HG03442 (cell line): ENCODE data around the gene KCNK2.
"Not testable (repeated sequence)": the region's sequence is repeated elsewhere in the genome, so short reads cannot be mapped to it uniquely, and the experiment has no call there.

Experiments
- ATAC-seq: cut with Tn5 transposase; IDR thresholded peaks from one replicate; pipeline ENCODE4 v1.9.1; 2021; ENCODE audit warnings: mild to moderate bottlenecking, moderate library complexity; ENCODE audit not compliant: unreplicated experiment

KCNK2 gene

DNA sequence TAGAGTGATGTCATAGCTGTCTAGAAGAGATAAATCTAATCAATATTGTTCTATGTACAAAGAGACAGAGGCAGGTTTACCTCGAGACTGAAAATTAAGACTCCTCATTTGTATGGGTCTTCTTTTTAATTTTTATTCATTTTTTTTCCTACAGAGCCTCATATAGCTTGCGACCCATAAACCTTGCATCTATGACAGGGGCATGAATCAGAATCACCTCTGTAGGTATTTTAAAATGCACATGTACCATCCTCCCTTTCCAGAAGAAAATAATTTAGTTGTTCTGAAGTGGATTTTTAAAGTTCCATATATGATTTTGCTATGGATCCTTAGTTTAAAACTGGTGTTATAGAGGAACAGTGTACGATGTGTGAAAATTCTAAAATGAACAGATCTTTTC lies 64.5 kb downstream of the KCNK2 start:
- ATAC-seq: no peak

DNA sequence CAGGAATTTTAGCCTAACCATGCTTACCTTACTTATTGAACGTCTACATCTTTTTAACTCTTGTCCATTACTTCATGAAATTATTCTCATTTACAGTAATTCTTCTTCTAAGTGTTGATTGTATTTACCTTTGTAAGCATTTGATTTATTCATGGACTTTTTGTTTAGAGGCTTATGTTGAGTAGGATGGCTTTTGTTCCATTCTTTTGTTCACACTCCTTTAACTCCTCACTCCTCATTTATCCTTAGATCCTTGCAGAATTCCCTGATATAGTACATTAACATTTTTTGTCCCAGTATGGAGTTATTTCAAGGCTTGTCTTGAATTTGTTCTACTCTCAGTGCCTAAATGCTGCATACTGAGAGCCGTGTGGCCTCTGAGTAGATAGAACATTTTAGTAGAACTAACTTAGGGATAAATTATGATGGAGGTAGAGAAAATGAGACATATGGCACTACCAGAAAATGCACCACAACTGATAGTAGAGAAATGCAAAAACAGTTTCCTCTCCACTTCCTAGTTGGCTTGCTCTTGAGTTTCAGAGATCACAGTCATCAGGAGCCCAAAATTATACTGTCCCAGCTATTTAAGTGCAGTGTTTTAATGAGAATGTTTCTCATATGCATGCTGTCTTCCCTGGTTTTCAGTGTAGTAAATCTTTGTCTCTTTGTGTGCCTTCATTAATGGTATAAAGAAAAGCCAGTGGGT lies 69.5 kb downstream of the KCNK2 start:
- no peak for ATAC-seq

DNA sequence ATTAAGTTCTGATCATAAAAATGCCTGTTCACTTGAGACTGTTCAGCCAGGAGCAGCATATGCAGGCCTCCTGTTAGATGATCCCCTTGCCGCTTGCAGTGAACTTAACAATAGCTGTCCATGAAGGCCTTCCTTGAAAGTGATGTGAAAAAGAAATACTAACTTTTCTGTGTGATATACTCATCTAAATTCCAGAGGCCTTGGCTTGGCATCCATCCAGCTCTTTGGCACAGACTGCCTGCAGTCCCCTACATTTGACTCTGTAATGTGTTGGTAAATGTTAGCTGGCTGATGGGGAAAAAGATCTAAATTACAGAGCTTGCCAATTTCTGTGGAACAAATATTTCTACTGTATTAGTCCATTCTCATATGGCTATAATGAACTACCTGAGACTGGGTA lies 73.7 kb downstream of the KCNK2 start:
- ATAC-seq: no peak

DNA sequence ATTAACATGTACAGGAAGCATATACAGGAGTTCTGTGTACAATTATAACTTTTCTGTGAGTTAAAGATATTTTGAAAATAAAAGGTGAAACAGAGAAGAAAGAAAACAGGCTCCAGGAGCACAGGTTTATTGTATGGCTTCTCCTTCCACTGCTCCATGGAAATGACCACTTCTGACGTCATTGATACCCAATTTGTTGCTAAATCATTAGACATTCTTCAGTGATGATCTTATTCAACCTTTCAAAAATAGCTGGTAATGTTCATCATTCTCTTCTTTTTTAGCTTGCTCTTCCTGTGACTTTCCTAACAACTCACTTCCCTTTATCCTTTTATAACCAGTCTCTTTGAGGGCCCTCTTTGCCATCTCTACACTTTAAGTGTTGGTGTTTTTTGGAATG lies 77.8 kb downstream of the KCNK2 start:
- no peak for ATAC-seq

DNA sequence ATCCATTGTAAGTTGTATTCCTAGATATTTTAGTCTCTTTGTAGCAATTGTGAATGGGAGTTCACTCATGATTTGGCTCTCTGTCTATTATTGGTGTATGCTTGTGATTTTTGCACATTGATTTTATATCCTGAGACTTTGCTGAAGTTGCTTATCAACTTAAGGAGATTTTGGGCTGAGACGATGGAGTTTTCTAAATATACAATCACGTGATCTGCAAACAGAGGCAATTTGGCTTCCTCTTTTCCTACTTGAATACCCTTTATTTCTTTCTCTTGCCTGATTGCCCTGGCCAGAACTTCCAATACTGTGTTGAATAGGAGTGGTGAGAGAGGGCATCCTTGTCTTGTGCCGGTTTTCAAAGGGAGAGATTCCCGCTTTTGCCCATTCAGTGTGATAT lies 80.6 kb downstream of the KCNK2 start:
- not testable (repeated sequence) for ATAC-seq

DNA sequence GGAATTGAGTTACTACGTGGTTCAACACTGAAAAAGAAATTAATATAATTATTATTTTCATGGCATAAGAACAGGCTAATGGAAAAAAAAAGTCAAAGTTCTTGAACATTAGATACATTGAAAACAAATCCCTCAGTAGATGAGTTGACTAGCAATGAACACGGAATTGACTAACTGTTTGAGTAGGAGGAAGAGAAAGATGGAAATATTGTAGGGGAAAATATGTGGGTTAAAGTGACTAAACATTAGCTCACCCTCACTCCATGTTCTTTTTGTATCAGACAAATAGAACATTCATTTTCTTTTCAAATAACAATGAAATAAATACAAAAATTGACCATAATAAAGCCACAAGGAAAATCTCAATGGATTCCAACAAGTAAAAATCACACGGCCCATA lies 84.3 kb downstream of the KCNK2 start:
- no peak for ATAC-seq

DNA sequence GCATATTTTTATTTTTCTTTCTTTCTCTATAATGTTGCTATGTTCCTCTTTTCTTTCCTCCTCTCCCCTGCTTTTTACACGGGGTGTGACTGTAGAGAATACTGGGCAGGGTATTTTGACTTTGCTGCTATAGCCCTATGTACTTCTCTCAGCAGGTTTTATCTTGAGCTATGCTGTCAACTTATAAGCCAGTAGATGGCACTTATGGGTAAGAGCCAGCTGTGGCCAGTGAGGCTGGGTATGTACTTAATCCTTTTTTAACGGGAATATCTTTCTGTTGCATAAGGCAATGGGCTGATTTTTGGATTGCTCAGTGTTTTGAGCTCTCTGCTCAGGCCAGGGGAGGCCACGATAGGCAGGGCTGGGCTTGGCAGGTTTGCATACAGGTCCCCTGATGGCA lies 99.0 kb downstream of the KCNK2 start:
- no peak for ATAC-seq

DNA sequence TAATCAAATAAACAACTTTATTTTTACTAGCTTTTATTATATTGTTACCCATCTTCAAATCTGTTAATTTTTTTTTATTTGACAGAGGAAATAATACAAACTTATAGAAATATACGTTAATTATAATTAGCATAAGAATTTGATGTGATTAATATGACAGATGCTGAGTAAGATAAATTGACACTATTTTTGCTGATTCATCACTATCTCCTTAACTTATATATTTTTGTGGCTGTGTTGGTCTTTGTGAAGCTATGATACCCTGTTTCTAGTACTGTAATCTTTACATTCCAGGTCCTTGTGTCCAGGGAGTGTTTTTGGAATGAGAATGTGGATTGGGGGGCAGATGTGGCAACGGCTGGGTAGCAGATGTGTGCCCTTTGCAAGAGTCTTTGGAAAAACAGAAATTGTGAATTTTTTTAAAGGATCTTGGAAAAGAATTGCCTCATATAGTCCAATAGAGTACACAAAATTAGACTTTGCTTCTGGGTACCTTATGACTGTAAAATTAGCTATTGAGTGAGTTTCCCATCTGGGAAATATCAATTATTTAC lies 102.6 kb downstream of the KCNK2 start:
- ATAC-seq: no peak

DNA sequence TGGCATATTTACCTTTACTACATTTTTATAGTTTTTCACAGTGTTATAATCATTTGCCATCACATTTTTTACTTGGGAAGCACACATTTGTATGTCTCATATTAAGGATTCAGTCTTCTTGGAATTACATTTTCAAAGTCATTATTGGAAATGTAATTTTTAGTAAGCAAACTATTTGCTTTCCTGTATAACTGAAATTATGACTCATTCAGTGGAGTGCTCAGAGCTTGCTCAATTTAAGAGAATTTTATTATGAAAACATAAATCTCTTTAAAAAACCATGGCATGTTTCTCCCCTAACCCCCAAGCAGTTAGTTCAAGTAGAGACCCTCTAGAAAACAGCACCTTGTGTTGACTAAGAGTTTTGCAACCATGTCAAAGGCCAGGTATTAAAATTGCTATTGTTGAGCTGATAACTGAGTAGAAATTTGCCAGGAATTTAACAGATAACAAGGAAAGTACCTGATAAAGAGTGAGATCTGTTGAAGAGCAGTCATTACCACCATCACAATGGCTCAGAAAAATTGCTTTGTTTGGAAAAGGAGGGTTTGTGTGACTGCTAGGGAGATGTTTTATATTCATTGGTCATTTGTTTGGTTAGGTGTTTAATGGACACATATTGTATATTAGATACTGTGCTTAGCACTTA lies 105.9 kb downstream of the KCNK2 start:
- no peak for ATAC-seq

DNA sequence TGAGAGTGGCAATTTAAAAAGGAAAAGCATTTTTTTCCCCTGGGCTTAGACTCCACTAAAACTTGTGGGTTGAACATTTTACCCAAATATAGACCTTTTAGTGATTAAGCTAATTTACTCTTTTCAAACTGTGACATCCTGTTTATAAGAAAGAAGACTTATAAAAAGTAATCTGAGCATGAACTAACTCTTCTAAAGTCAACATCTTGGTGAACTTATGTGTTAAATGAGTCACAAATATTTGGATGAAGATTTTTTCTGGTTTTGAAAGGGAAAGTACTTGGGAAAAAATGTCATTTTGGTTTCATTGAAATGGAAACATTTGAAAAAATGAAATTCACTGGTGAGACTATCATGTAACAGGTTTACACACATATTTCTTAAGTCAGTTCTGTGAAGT lies 109.8 kb downstream of the KCNK2 start:
- no peak for ATAC-seq

DNA sequence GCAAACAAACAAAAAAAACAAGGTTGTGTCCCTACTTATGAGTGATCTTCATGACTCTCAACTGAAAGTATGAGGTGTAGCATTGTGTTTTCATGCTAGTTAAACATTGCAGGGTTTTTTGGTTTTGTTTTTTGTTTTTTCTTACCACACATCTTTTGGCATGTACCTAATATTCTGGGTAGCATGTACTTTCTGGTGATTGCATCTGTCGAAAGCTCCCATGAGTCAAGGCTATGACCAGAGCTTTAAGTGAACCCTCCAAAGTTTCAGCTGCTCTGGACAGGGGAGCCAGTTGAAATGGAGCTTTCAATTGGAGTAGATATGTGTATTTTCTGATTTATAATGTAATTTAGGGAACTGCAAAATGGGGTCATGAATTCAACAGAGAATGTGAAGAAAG lies 115.5 kb downstream of the KCNK2 start:
- no peak for ATAC-seq

DNA sequence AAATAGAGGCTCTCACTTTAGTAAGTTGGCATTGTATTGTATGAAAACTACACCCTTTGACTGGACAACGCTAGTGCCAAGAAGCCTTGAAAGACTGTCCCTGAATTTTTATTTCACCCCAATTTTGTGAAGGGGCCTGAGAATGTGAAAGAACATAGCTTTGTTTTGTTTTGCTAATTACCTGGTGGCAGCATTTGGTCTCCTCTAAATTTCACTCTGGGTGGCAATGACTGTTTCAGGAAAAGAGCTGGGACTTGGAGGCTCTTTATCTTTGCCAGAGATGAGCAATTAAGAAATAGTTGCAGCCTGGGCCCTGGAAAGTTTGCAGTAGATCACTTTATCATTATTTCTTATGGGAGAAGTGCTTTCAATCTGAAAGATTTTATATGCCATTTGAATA lies 117.6 kb downstream of the KCNK2 start:
- no peak for ATAC-seq

DNA sequence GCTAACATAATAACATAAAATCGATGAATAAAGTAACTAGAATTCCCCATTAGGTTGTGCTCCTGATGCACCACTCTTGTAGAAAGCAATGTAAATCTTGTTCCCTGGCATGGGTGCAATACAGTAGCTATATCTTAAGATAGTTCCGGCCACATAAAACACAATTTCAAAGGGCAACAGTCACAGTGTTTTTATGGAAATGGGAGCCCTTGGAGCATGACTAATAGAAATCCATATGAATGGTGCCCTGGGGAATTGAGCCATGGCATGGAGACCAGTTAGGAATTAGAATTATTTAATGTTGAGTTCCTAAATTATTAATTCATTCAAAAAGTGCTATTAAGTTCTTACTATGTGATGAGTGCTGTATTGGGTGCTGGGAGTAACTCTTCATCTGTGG lies 118.7 kb downstream of the KCNK2 start:
- no peak for ATAC-seq

DNA sequence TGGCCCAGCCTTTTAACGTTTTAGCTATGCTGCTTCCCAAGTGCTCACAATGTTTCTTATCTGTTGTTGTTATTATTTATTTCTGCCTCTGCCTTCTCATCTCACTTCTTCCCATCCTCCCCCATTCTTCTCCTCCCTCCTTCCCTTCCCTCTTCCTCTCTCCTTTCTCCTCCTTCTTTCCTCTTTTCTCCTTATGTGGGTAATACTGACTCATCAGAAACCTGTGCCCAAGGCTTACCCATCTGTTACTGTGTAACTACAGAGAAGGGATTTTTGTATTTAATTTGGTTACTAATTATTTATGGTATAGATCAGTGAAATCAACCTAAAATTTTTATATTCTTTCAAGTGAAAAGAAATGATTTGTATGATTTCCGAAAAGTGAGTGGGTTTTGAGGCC lies 120.3 kb downstream of the KCNK2 start:
- ATAC-seq: no peak

DNA sequence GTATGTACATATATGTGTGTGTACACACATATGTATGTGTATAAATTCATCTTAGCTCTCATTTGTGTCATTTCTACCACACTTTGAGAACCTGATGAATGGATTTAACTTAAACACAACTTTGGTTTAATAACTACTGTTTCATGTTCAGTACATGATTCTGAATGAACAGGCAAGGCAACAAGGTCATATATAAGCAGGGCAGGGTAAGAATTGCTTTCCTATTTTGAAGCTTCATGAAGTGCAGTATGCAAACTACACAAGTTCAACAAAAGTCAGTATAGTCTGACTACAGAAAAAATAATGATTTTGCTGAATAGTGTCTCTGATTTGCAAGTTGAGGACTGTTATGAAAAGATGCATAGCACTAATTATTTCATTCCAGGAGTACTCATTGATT lies 127.6 kb downstream of the KCNK2 start:
- ATAC-seq: no peak

DNA sequence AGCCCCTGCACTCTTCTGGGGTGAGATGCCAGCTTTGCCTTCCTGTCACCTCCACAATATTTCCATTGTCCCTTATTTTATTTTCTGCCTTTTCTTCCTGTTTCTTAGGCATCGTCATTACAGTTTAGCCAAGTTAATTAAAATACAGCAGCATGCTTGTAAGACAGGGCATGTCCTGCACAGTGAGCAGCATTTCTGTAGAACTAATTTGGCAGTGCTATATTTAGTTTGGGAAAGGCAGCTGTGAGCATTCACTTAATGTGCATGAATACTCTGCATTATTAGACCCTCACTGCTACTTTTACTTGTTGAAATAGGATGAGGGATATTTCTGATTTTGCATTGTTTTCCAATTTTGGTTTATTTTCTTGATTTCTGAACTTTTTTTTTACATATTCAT lies 133.3 kb downstream of the KCNK2 start:
- no peak for ATAC-seq

DNA sequence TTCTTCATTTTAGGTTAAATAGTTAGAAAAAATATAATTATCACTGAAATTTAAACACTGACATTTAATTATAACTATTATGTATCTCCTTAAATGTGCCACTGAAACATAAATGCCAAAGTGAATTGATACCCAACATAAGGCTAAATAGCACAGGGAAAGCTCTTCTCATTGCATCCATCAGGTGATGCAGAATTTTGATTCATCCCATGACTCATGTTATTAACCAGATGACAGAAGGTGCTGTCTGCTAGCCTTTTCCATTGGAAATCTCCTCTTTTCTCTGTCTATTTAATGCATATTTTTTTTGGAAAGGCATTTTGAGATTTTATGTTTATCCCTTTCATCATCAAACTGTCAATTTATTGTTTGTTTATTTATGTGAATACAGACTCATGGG lies 136.8 kb downstream of the KCNK2 start:
- no peak for ATAC-seq

DNA sequence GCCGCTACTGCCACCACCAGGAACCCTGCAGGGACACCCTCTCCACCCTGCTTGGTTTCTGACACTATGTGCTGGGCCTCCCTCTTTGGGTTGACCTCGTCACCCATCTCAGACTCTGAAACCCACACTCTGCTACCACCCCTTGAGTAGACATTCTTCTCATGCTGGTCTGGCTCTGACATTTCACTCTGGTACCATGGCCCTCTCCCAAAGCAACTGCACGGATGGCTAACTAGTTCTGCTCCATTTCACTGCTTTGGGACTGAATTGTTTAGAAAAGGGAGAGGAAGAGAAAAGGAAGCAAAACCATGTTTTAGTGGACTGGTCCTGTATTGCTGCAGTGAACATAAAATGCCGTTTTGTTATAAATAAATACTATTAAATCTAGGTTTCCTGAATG lies 137.8 kb downstream of the KCNK2 start:
- ATAC-seq: no peak

DNA sequence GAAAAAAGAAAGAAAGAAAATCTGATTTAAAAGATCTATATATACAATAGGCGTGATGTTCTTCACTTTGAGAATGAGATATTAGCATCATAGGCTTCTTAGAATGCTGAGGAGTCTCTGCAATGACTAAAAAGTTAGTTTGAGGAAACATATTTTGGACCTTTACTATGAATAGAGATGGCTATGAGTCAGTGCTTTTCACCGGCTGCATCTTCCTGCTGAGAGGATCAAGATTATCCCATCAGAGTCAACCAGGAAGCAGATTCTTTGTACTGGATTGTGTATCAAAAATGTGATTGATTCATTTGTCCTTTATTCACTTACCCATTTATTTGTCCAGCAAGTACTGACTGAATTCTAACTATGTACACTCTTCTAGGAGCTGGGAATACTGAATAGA lies 144.2 kb downstream of the KCNK2 start:
- ATAC-seq: no peak

DNA sequence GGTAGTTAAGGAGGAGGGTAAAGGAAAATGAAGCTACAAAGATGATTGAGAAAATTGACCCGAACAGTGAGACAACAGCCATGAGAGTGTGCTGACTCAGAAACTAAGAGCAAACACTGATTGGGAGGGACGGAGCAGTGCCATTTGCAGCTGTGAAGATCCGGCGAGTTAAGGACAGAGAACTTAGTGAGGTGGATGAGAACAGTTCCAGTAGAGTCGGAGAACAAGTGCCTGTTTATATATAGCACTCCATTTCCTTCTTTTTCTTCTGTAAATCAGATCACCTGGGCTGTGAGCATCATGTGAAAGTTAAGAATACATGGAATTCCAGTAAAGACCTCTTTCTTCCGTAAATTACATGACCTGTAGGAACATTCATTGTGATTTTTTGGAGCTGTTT lies 145.7 kb downstream of the KCNK2 start:
- no peak for ATAC-seq

DNA sequence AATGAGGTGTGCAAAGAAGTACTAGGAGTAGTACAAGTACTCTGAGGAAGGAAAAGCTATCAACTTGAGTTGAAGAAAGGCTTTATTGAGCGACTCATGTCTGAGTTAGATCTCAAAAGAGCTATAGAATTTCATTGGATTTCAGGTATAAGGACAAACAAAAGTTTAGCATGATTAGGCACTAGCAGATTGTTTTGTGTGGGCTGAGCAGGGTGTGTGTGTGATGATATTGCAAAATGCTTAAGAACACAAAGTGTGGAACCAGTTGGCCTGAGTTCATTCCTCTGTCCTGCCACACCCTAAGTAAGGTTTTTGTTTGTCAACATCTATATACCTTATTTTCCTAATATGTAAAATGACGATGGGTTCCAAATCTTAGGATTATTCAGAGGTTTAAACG lies 158.9 kb downstream of the KCNK2 start:
- ATAC-seq: no peak

DNA sequence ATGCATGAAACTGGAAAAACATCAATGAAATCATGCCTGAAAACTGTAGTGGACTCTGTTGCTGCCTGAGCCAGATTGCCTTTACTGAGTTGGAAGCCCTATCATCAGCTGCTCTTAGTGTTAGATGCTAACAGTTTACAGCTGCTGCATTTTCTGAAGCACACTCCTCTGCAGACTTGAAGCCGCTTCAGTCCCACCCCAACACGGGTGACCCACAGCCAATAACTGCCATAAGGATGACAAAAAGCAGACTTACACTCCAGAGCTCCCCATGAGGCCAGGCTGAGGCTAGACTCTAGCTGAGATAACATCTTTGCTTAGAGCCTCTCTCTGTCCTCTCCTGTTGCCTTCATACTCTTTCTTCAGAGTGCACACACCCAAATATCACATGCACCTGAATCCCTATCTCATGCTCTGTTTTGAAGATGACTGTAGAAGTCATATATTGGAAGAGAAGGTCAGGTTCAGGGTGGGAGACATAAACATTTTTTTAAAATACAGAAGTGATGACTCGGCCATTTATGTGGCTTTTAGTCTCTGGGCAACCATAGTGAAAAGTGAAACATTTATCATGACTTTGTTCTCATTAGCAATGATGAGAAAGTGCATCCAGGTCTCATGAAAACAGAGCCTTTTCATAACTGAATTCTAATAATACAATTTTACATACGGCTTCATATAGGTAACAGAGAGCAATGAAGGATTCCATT lies 161.0 kb downstream of the KCNK2 start:
- ATAC-seq: no peak
